ENCODE data around the gene NSUN5.
"Not testable (repeated sequence)": the region's sequence is repeated elsewhere in the genome, so short reads cannot be mapped to it uniquely, and the experiment has no call there.

- not testable (repeated sequence) for TF ChIP-seq CTCF, POLR2A, EP300 (IDR thresholded peaks at IDR 0.05)
These were observed 19.3 kb upstream of the NSUN5 start, which contains the start of the genes FKBP6 and TRIM50 for GRCh38 chr7:73327922-73328321.

All from tibial nerve (tissue), 4 donors.